HepG2 (cell line): ENCODE measurements around the gene PCBP2. TPM values are rescaled to one million over a fixed set of nuclear protein-coding genes. Genes with fewer than 3 reads are reported as not detected.

Source experiments
- CENPT ChIP-seq: sonication (generic); formaldehyde crosslinking; IDR thresholded peaks from 2 replicates; pipeline ENCODE4 v1.8.0; 2022; ENCODE audit warnings: low read depth, mild to moderate bottlenecking, moderate library complexity, missing genetic modification reagents
- CREB1 ChIP-seq, 2 experiments: fragments of 450-650 bp in 1 of 2; IDR thresholded peaks; 2 replicates each; pipeline ENCODE4 v1.6.1; 2016 to 2017; ENCODE audit warnings: control low read depth in 1 of 2, mild to moderate bottlenecking in 1 of 2, missing compliant biosample characterization in 1 of 2, missing genetic modification characterization in 1 of 2
- DPF2 ChIP-seq: sonication (generic); formaldehyde crosslinking; IDR thresholded peaks from 2 replicates; pipeline ENCODE4 v1.4.0; 2020; ENCODE audit warnings: mild to moderate bottlenecking, low read depth, missing genetic modification reagents, borderline replicate concordance
- HMGXB3 ChIP-seq: sonication (generic); formaldehyde crosslinking; IDR thresholded peaks from 2 replicates; pipeline ENCODE4 v1.4.0; 2020; ENCODE audit warnings: missing genetic modification reagents, borderline replicate concordance
- NR2F1 ChIP-seq, 2 experiments: fragments of 450-650 bp in 1 of 2; formaldehyde crosslinking in 1 of 2; IDR thresholded peaks; 2 replicates each; pipeline versions ENCODE4 v1.5.0 to v1.6.1; 2016 to 2020; ENCODE audit warnings: mild to moderate bottlenecking in 1 of 2, missing compliant biosample characterization in 1 of 2, missing genetic modification reagents in 1 of 2, moderate library complexity in 1 of 2
- RAD21 ChIP-seq: fragments of 450-650 bp; formaldehyde crosslinking; IDR thresholded peaks from 2 replicates; pipeline ENCODE4 v1.5.0; 2020; ENCODE audit warnings: mild to moderate bottlenecking
- ZEB1 ChIP-seq: IDR thresholded peaks from 2 replicates; pipeline ENCODE4 v1.6.1; 2012; ENCODE audit warnings: mild to moderate bottlenecking, low read depth, inconsistent platforms; ENCODE audit not compliant: insufficient replicate concordance
- ZNF12 ChIP-seq: sonication (generic); formaldehyde crosslinking; IDR thresholded peaks from 2 replicates; pipeline ENCODE4 v1.5.0; 2020; ENCODE audit warnings: missing genetic modification reagents
- ZNF326 ChIP-seq: sonication (generic); formaldehyde crosslinking; IDR thresholded peaks from 2 replicates; pipeline ENCODE4 v1.4.0; 2020; ENCODE audit warnings: missing genetic modification reagents, borderline replicate concordance
- ZNF749 ChIP-seq: sonication (generic); formaldehyde crosslinking; IDR thresholded peaks from 2 replicates; pipeline ENCODE4 v1.8.0; 2022; ENCODE audit warnings: mild to moderate bottlenecking, missing genetic modification reagents, moderate library complexity, borderline replicate concordance
- ZSCAN21 ChIP-seq: sonication (generic); formaldehyde crosslinking; IDR thresholded peaks from 2 replicates; pipeline ENCODE4 v1.8.0; 2022; ENCODE audit warnings: mild to moderate bottlenecking, missing genetic modification reagents, moderate library complexity, borderline replicate concordance
- polyA plus RNA-seq, 8 experiments: library from polyadenylated mRNA; depleted of rRNA in 3 of 8; stranded (reverse) in 7 of 8; unstranded in 1 of 8; fragments of >200 nt; fragmentation: Illumina TruSeq in 4 of 8; extraction: Trizol in 4 of 8; gene quantifications; 2 replicates each; pipeline versions ENCODE4 v1.2.1 to v1.2.3, GENCODE V29; 2011 to 2016; ENCODE audit warnings: low read depth in 4 of 8, missing spikeins in 1 of 8, mixed read lengths in 1 of 8; ENCODE audit not compliant: insufficient read depth in 1 of 8
- total RNA-seq, 5 experiments: library from RNA; depleted of rRNA; stranded (reverse); fragments of >200 nt; fragmentation: Illumina TruSeq; extraction: Trizol; gene quantifications; 2 replicates each; pipeline ENCODE4 v1.2.3, GENCODE V29; 2016; ENCODE audit warnings: low read depth in 1 of 5
- TF ChIP-seq, protein P1 (sequence below): sonication (generic); formaldehyde crosslinking; IDR thresholded peaks from 2 replicates; pipeline ENCODE4 v1.4.0; 2020; ENCODE audit warnings: missing genetic modification reagents; ENCODE audit errors: not compliant biosample characterization
- TF ChIP-seq, protein P2 (sequence below): sonication (generic); formaldehyde crosslinking; IDR thresholded peaks from 2 replicates; pipeline ENCODE4 v1.4.0; 2020; ENCODE audit warnings: missing genetic modification reagents
- TF ChIP-seq, protein P3 (sequence below): sonication (generic); formaldehyde crosslinking; IDR thresholded peaks from 2 replicates; pipeline ENCODE4 v1.4.0; 2020; ENCODE audit warnings: missing genetic modification reagents
- TF ChIP-seq, protein P4 (sequence below): sonication (generic); formaldehyde crosslinking; IDR thresholded peaks from 2 replicates; pipeline ENCODE4 v1.8.0; 2022; ENCODE audit warnings: mild to moderate bottlenecking, missing genetic modification reagents

The PCBP2 gene
- total and polyA plus RNA-seq, 2 of the 13 experiments (the other 11 are each of a cell fraction or from before 2014, with no cell fraction given), result 154 to 345 TPM

DNA sequence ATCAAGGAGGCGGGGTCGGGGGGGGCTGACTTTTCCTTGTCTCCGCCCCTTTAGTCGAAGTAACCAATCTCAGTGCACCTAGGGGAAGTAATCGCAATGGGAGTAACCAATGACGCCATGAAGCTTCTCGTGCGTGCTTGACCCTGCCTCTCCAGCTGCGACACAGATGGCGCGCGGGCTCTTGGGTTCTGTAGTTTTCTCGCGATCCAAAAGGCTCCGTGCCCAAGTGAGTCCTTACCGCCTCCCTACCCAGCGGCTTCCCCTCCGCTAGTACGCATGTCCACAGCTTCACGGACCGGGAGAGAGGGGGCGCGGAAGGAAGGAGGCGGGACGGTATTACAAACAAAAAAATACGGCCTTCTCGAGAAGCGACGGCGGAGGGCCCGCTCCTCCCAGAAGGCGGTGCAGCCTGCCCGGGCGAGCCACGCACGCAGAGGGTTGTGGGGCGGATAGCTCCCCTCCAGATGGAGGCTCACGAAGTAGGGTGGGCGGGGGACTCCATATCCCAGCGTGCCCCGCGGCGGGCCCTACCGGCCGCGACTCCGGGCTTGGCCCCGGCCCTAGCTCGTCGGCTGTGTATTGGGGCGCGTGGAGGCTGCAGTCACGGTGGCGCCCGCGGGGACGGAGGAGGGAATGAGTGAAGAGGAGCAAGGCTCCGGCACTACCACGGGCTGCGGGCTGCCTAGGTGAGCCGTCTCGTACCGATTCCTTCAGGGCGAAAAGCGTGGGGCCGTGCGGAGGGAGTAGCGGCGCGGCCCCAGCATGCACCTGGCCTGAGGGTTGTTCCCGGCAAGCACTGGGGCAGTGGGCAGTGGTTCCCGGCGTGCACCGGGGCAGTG lies 49.1 kb downstream of the PCBP2 start, which contains the start of gene TARBP2 (continued):
- TF ChIP-seq, protein P1, sequence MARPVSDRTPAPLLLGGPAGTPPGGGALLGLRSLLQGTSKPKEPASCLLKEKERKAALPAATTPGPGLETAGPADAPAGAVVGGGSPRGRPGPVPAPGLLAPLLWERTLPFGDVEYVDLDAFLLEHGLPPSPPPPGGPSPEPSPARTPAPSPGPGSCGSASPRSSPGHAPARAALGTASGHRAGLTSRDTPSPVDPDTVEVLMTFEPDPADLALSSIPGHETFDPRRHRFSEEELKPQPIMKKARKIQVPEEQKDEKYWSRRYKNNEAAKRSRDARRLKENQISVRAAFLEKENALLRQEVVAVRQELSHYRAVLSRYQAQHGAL (CRISPR knock-in tag), result no peak
- no peak for TF ChIP-seq ZEB1
- no peak for TF ChIP-seq ZNF12 (CRISPR knock-in tag)
- TF ChIP-seq, protein P2, sequence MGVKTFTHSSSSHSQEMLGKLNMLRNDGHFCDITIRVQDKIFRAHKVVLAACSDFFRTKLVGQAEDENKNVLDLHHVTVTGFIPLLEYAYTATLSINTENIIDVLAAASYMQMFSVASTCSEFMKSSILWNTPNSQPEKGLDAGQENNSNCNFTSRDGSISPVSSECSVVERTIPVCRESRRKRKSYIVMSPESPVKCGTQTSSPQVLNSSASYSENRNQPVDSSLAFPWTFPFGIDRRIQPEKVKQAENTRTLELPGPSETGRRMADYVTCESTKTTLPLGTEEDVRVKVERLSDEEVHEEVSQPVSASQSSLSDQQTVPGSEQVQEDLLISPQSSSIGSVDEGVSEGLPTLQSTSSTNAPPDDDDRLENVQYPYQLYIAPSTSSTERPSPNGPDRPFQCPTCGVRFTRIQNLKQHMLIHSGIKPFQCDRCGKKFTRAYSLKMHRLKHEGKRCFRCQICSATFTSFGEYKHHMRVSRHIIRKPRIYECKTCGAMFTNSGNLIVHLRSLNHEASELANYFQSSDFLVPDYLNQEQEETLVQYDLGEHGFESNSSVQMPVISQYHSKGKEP (CRISPR knock-in tag), result peak; percentile 13; the same call in 1 of the 2 replicates
- TF ChIP-seq ZNF326 (CRISPR knock-in tag), result no peak
- TF ChIP-seq RAD21 (CRISPR knock-in tag), result peak; percentile 38; the same call in 1 of the 2 replicates
- TF ChIP-seq, protein P3, sequence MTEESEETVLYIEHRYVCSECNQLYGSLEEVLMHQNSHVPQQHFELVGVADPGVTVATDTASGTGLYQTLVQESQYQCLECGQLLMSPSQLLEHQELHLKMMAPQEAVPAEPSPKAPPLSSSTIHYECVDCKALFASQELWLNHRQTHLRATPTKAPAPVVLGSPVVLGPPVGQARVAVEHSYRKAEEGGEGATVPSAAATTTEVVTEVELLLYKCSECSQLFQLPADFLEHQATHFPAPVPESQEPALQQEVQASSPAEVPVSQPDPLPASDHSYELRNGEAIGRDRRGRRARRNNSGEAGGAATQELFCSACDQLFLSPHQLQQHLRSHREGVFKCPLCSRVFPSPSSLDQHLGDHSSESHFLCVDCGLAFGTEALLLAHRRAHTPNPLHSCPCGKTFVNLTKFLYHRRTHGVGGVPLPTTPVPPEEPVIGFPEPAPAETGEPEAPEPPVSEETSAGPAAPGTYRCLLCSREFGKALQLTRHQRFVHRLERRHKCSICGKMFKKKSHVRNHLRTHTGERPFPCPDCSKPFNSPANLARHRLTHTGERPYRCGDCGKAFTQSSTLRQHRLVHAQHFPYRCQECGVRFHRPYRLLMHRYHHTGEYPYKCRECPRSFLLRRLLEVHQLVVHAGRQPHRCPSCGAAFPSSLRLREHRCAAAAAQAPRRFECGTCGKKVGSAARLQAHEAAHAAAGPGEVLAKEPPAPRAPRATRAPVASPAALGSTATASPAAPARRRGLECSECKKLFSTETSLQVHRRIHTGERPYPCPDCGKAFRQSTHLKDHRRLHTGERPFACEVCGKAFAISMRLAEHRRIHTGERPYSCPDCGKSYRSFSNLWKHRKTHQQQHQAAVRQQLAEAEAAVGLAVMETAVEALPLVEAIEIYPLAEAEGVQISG (CRISPR knock-in tag), result peak; percentile 88
- no peak for TF ChIP-seq CENPT (CRISPR knock-in tag)
- no peak; the same call in 1 of the 2 replicates for TF ChIP-seq ZNF749 (CRISPR knock-in tag)
- TF ChIP-seq, protein P4, sequence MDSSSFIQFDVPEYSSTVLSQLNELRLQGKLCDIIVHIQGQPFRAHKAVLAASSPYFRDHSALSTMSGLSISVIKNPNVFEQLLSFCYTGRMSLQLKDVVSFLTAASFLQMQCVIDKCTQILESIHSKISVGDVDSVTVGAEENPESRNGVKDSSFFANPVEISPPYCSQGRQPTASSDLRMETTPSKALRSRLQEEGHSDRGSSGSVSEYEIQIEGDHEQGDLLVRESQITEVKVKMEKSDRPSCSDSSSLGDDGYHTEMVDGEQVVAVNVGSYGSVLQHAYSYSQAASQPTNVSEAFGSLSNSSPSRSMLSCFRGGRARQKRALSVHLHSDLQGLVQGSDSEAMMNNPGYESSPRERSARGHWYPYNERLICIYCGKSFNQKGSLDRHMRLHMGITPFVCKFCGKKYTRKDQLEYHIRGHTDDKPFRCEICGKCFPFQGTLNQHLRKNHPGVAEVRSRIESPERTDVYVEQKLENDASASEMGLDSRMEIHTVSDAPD (CRISPR knock-in tag), result peak; percentile 70; the same call in 1 of the 2 replicates
- no peak for TF ChIP-seq NR2F1 (CRISPR knock-in tag; IDR thresholded peaks at IDR 0.05)
- TF ChIP-seq HMGXB3, result peak; percentile 93
- TF ChIP-seq ZSCAN21 (CRISPR knock-in tag), result no peak; the same call in 1 of the 2 replicates
- TF ChIP-seq DPF2 (CRISPR knock-in tag), result no peak
- TF ChIP-seq CREB1 (IDR thresholded peaks at IDR 0.05), result peak; percentile 89
- peak; percentile 93 for TF ChIP-seq CREB1 (CRISPR knock-in tag; IDR thresholded peaks at IDR 0.05)
